ENCODE data around the gene SLC25A4.
A peak's percentile ranks its signal among the peaks of the same experiment; 100 is the strongest.

The SLC25A4 gene

DNA sequence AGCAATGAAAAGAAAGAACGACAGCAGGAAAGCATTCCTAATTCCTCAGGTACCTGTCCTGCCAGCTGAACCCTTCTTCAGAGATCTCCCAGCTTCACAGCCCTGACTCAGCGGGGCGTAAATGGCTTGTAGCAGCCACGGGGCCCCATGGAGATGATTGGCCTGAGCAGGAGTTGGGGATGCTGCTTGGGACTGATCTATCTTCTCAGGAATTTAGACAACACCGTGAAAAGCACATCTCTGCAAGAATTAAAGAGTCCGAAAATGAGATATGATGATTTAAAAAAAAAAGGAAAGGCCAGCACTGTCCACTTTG lies 22.5 kb upstream of the SLC25A4 start:
- TF ChIP-seq, protein P1, sequence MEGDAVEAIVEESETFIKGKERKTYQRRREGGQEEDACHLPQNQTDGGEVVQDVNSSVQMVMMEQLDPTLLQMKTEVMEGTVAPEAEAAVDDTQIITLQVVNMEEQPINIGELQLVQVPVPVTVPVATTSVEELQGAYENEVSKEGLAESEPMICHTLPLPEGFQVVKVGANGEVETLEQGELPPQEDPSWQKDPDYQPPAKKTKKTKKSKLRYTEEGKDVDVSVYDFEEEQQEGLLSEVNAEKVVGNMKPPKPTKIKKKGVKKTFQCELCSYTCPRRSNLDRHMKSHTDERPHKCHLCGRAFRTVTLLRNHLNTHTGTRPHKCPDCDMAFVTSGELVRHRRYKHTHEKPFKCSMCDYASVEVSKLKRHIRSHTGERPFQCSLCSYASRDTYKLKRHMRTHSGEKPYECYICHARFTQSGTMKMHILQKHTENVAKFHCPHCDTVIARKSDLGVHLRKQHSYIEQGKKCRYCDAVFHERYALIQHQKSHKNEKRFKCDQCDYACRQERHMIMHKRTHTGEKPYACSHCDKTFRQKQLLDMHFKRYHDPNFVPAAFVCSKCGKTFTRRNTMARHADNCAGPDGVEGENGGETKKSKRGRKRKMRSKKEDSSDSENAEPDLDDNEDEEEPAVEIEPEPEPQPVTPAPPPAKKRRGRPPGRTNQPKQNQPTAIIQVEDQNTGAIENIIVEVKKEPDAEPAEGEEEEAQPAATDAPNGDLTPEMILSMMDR (IDR thresholded peaks at IDR 0.05) = no peak
- no peak for TF ChIP-seq ZFX (IDR thresholded peaks at IDR 0.05; ENCODE audit: borderline replicate concordance)
- H3K27ac ChIP-seq = no peak overlapping the region

DNA sequence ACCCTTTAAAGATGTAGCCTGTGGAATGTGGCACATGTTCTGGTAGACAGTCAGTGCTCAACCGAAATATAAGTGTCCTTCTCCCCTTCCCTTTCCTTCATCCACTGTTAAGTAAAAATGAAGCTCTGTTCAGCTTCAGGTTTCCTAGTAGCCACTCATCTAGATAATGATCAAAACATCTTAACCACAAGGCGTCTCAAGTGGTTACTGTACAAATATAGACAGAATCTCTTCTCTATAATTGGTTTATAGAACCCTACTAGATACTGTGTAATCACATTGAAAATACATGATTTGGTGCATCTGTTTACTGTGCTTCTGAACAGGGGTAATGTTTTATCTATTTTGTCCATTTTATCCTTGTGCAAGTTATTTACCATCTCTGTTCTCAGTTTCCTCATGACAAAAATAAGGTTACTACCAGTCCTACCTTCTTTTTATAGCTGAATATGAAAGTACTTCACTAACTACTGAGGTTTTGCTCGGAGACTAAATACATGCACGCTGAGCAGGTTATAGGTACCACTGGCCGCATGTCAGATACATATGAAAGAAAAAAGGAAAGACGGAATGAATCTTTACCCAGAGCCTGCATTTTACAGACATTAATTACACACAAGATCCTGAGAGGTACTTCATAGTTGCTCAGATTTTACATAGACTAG lies 20.3 kb upstream of the SLC25A4 start:
- no peak for TF ChIP-seq ZFX (IDR thresholded peaks at IDR 0.05; ENCODE audit: borderline replicate concordance)
- TF ChIP-seq, protein P1 (IDR thresholded peaks at IDR 0.05) = no peak
- no peak overlapping the region for H3K27ac ChIP-seq

DNA sequence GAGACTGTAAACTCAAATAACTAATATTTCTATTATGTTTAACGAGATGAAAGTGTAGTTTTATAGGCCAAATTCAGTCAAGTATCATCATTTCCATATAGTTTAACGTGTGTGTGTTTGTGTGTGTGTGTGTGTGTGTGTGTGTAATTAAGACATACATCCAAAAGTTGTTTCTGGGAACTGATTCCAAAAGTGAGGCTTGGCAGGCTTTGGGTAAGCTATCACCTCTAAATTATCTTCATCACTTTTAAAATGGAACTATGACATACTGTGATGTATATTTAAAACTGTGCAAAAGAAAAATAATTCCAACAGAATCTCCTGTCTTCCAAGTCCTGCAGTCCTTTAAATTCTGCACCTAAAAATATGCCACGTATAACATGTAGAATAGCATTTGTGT lies 19.1 kb upstream of the SLC25A4 start:
- TF ChIP-seq, protein P1 (IDR thresholded peaks at IDR 0.05) = no peak
- no peak for TF ChIP-seq ZFX (IDR thresholded peaks at IDR 0.05; ENCODE audit: borderline replicate concordance)
- H3K27ac ChIP-seq = no peak overlapping the region

DNA sequence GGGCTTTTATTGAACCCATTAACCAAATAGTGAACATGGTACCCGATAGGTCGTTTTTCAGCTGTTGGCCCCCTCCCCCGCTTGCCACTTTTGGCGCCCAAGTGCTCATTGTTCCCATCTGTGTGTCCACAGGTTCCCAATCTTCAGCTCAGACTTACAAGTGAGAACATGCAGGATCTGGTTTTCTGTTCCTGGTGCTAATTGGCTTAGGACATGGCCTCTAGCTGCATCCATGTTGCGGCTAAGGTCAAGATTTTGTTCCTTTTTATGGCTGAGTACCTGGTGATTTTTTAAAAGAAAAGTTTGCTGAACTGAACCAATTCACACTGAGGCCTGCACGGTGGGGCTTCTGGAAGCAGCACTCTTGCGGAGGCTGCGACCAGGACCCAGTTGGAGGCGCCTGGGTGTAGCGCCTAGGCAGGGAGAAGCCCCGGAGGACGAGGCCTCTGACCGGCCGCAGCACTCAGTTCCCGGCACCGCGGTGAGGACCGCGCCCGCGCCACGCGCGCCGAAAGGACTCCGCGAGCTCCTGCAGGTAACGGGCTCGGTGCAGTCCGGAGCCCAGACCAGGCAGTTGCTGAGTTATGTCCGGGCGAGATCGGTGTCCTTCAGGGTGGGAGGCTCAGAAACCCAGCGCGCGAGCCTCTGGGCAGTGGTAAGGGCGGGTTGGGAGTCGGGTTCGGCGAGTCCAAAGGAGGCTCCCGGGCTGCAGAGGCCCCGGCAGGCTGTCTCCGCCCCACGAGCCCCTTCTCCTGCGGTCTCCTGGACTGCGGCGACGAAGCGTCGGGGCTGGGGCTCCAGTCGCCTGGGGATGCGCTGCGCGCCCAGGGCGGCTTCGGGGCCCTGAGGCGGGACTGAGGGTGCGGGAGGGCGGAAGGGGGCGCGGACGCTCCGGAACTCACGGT lies 15.8 kb upstream of the SLC25A4 start:
- TF ChIP-seq, protein P1 (IDR thresholded peaks at IDR 0.05) = no peak
- no peak for TF ChIP-seq ZFX (IDR thresholded peaks at IDR 0.05; ENCODE audit: borderline replicate concordance)

DNA sequence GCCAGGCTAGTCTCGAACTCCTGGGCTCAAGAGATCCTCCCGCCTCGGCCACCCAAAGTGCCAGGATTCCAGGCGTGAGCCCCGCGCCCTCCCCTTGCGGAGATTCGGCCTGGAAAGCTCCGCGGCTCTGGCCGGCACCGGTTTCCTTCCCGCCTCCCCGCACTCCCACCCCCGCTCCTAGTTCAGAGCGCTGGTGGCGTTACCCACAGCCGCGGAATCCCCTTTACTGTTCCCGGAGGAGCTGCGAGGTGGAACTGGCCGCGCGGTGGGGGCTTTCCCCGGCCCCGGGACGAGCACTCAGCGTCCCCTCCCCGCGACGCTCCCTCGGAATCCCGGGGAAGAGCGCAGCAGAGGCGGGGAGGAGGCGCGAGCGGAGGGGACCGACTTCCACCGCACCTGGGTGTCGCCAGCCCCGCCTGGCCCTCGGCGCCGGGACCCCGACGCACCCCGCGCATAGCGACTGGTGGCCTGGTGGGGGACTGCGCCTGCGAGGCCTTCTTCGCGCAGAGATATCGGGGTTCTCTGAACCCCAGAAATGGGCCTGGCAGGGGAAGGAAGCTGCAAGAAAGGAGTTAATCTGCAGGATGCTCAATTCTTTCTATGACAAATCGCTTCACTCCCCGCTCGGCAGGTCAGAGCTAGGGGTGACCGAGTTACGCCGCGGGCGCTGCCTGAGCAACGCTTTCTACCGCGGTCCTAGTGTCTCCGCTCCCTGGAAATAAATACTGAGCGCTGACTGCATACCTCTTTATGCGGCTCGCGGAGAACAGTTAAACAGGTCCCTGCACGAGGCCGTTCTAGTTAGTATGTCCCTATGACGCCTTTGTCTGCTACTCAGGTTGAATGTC lies 14.6 kb upstream of the SLC25A4 start:
- TF ChIP-seq, protein P1 (IDR thresholded peaks at IDR 0.05) = peak; percentile 16; the same call in 1 of the 2 replicates
- TF ChIP-seq ZFX (IDR thresholded peaks at IDR 0.05; ENCODE audit: borderline replicate concordance) = no peak
- no peak overlapping the region for H3K27ac ChIP-seq

More for the DNA sequence above, 15.8 kb upstream of the SLC25A4 start:
- H3K27ac ChIP-seq = no peak overlapping the region

DNA sequence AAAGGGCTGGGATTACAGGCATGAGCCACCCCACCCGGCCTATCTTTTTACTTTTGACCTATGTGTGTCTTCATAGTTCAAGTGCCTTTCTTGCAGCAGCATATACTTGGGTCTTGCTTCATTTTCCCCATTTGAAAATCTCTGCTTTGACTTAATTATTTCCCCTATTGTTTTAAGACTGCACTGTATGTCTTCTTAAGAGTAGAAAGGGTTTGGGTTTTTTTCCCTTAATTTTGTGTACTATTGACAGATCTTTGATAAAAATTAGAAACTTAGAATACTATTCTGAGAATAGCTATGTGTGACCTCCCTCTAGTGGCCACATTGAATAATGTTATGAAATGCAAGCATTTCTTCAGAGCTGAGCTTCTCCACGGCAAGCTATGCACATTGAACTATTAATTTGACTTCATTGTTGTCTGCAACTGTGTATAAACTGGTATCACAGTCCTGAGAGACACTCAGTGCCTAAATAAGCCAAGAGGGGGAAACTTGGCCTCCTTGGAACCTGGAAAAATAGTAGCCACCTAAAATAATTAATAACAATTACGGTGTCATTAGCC lies 8.7 kb upstream of the SLC25A4 start:
- TF ChIP-seq, protein P1 (IDR thresholded peaks at IDR 0.05) = peak; percentile 88
- no peak for TF ChIP-seq ZFX (IDR thresholded peaks at IDR 0.05; ENCODE audit: borderline replicate concordance)
- H3K27ac ChIP-seq = no peak overlapping the region

Data from 22Rv1 (cell line).